HL-60 (cell line): ENCODE data around the gene DOCK7.
A peak's percentile ranks its signal among the peaks of the same experiment; 100 is the strongest.
"Not testable (repeated sequence)": the region's sequence is repeated elsewhere in the genome, so short reads cannot be mapped to it uniquely, and the experiment has no call there.

Experiments used
- DNase-seq, 2 experiments: peaks; one replicate each; pipeline ENCODE4 v3.0.0-alpha.2; 2010 to 2020; ENCODE audit warnings: low read depth in 1 of 2, low spot score in 1 of 2
- H3K27ac ChIP-seq: fragments of 250-450 bp; sonication (Bioruptor Pico); replicated peaks from 2 replicates; pipeline ENCODE4 v1.5.1; 2020; ENCODE audit warnings: mild to moderate bottlenecking, moderate library complexity
- H3K27me3 ChIP-seq: fragments of 250-450 bp; sonication (Bioruptor Pico); 2 replicates; pipeline ENCODE4 v1.5.1; 2021; ENCODE audit warnings: mild to moderate bottlenecking, moderate library complexity; ENCODE audit not compliant: insufficient read depth, poor library complexity, severe bottlenecking
- H3K4me3 ChIP-seq: replicated peaks from 2 replicates; pipeline ENCODE4 v1.5.1; 2011; ENCODE audit warnings: mild to moderate bottlenecking, control low read depth, low read length; ENCODE audit not compliant: insufficient read depth
- CTCF ChIP-seq: IDR thresholded peaks from one replicate; pipeline ENCODE4 v1.5.1; 2011; ENCODE audit warnings: low read length, control low read depth, inconsistent platforms; ENCODE audit not compliant: insufficient read depth
- GABPA ChIP-seq: IDR thresholded peaks from 2 replicates; pipeline ENCODE4 v1.6.1; 2012; ENCODE audit warnings: low read depth
- POLR2AphosphoS5 ChIP-seq: IDR thresholded peaks from 2 replicates; pipeline ENCODE4 v1.6.1; 2012; ENCODE audit warnings: low read depth
- REST ChIP-seq: IDR thresholded peaks from 2 replicates; pipeline ENCODE4 v1.6.1; 2012; ENCODE audit warnings: low read depth; ENCODE audit not compliant: insufficient replicate concordance
- SPI1 ChIP-seq: IDR thresholded peaks from 2 replicates; pipeline ENCODE4 v1.6.1; 2012; ENCODE audit warnings: low read depth, mild to moderate bottlenecking, borderline replicate concordance

DOCK7 gene

GRCh38 chr1:62688687-62689085 is 500 bp upstream of the DOCK7 start:
- Histone ChIP-seq H3K4me3 (peak overlapping the region; percentile 73), H3K27me3 (no peaks in the 10 kb centered on the region), H3K27ac (peak overlapping the region; percentile 47)
- TF ChIP-seq GABPA = no peak
- TF ChIP-seq CTCF = no peak
- TF ChIP-seq POLR2AphosphoS5 = 0 out of 2 replicates have a peak, but pooled peaks have one; percentile 6
- DNase-seq = peak in 1 of 2 experiments; percentile 4

- Histone ChIP-seq H3K27ac (peak overlapping the region; percentile 54), H3K4me3 (peak overlapping the region; percentile 73), H3K27me3 (no peaks in the 10 kb centered on the region)
- TF ChIP-seq REST = no peak
- DNase-seq = peak in 1 of 2 experiments; percentile 28
Observed at GRCh38 chr1:62687421-62687902, 724 bp downstream of the DOCK7 start.

- no peaks in the 10 kb centered on the region for H3K27me3 ChIP-seq
- H3K4me3 ChIP-seq = no peak overlapping the region
- no peak overlapping the region for H3K27ac ChIP-seq
- no peak for DNase-seq
- TF ChIP-seq SPI1 (no peak), GABPA (no peak)
Observed at GRCh38 chr1:62686822-62687221, 1.4 kb downstream of the DOCK7 start.

GRCh38 chr1:62685431-62685859 is 2.7 kb downstream of the DOCK7 start:
- no peaks in the 10 kb centered on the region for H3K27me3 ChIP-seq
- no peak for TF ChIP-seq CTCF
- TF ChIP-seq POLR2AphosphoS5 = no peak
- no peak for TF ChIP-seq REST
- no peak for TF ChIP-seq GABPA
- no peak for TF ChIP-seq SPI1
- no peak overlapping the region for H3K4me3 ChIP-seq
- no peak overlapping the region for H3K27ac ChIP-seq
- DNase-seq = no peak

- no peak overlapping the region for H3K4me3 ChIP-seq
- no peak for DNase-seq
- TF ChIP-seq REST = no peak
- no peak for TF ChIP-seq SPI1
- TF ChIP-seq POLR2AphosphoS5 = no peak
- TF ChIP-seq GABPA = no peak
- TF ChIP-seq CTCF = no peak
- H3K27me3 ChIP-seq = no peaks in the 10 kb centered on the region
- H3K27ac ChIP-seq = no peak overlapping the region
Observed at GRCh38 chr1:62682531-62682930, 5.7 kb downstream of the DOCK7 start.

GRCh38 chr1:62680992-62681391 is 7.2 kb downstream of the DOCK7 start:
- not testable (repeated sequence) for H3K4me3 ChIP-seq, H3K27me3 ChIP-seq, DNase-seq, H3K27ac ChIP-seq
